ENCODE data around the gene SCUBE3. TPM values are rescaled to one million over a fixed set of nuclear protein-coding genes. Genes with fewer than 3 reads are reported as not detected.

SCUBE3 gene
- total and polyA plus RNA-seq, 9 of the 15 experiments (the other 6 are each of a cell fraction or from before 2014, with no cell fraction given) = 0.01 to 0.11 TPM; not detected in 7

DNA sequence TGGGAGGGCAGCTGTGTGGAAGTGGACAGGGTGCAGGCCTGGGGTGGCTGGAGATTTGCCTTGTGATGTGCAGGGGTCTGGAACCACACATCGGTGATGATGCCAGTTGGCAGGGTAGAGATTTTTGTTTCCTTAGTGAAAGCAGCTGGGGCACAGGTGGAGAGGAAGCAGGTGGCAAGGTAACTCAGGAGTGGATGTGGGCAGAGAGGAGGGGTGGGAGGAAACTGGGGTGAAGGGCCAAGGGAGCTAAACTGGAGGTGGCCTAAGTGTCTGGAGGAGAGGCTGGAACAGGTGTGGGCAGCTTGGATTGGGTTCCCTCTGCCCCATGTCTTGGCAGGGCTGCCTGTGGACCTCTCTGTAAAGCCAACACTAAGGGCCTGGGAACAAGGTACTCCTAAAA lies 4.7 kb upstream of the SCUBE3 start:
- Histone ChIP-seq H3K4me1 (replicated peaks in 1 of 2; ENCODE audit: control insufficient read depth in 2 of 2, insufficient read depth in 2 of 2, low read length in 2 of 2) (peaks cover 0 to 10% of the 10 kb centered on the region in 2 experiments; a peak in 2 of 5 replicates), H3K9ac (ENCODE audit: insufficient read depth in 1 of 2, low read depth in 2 of 2, low read length in 2 of 2) (no peak overlapping the region), H3K27ac (ENCODE audit: extremely low read depth, low read depth, low read length) (no peak overlapping the region), H2AFZ (ENCODE audit: low read depth, low read length) (no peak overlapping the region), H3K27me3 (ENCODE audit: control insufficient read depth in 2 of 2, insufficient read depth in 2 of 2, low read length in 2 of 2) (peaks cover 44 to 71% of the 10 kb centered on the region in 2 experiments), H3K79me2 (ENCODE audit: control insufficient read depth, insufficient read depth, low read length) (no peaks in the 10 kb centered on the region), H3K9me1 (ENCODE audit: control insufficient read depth, insufficient read depth, low read length) (no peaks in the 10 kb centered on the region), H3K4me3 (no peak overlapping the region), H3K4me2 (ENCODE audit: insufficient read depth, low read length) (no peak overlapping the region), H3K9me3 (replicated peaks; ENCODE audit: control insufficient read depth, insufficient read depth, low read depth, low read length) (no peaks in the 10 kb centered on the region), H3K36me3 (ENCODE audit: control insufficient read depth, insufficient read depth, low read length) (no peaks in the 10 kb centered on the region), H4K20me1 (replicated peaks; ENCODE audit: control insufficient read depth, insufficient read depth, low read length) (peaks cover 12% of the 10 kb centered on the region; the same call in 1 of the 2 replicates)
- WGBS (ENCODE audit: insufficient coverage, low coverage, missing lambda C conversion rate) = 0% methylated on average over 1 of the region's 1 CpG
- intact Hi-C loops (cut with micrococcal nuclease) = no loop called here
- ATAC-seq (no peak), DNase-seq (ENCODE audit: extremely low read depth in 1 of 4, low spot score in 3 of 4) (no peak), FAIRE-seq (no peak)
- BruUV-seq (replicated peaks) = no TSS peak
- POLR2A ChIA-PET = interaction anchor here (1.0 to 1.3 kb wide), 2 partner anchors 8 to 36 kb away, joined by 3 to 4 read pairs; no protein-coding TSS in a partner anchor
- in situ Hi-C loops (cut with MboI) = no loop called here
- CTCF ChIA-PET (ENCODE audit: low intra/inter-chr PET ratio) = no interaction called here
- TF ChIP-seq NRF1 (conservative IDR thresholded peaks at IDR 0.05 in 1 of 2, IDR thresholded peaks at IDR 0.05 in 1 of 2) = no peak
- no peak for TF ChIP-seq NFIX (CRISPR knock-in tag; IDR thresholded peaks at IDR 0.05; ENCODE audit: low read depth)
- TF ChIP-seq PTBP1 (IDR thresholded peaks at IDR 0.05; ENCODE audit: low read depth, low read length) = no peak
- no peak for TF ChIP-seq ZBED1 (IDR thresholded peaks at IDR 0.05)
- no peak for TF ChIP-seq CSDE1 (IDR thresholded peaks at IDR 0.05)
- TF ChIP-seq, protein P1, sequence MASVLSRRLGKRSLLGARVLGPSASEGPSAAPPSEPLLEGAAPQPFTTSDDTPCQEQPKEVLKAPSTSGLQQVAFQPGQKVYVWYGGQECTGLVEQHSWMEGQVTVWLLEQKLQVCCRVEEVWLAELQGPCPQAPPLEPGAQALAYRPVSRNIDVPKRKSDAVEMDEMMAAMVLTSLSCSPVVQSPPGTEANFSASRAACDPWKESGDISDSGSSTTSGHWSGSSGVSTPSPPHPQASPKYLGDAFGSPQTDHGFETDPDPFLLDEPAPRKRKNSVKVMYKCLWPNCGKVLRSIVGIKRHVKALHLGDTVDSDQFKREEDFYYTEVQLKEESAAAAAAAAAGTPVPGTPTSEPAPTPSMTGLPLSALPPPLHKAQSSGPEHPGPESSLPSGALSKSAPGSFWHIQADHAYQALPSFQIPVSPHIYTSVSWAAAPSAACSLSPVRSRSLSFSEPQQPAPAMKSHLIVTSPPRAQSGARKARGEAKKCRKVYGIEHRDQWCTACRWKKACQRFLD (CRISPR knock-in tag; IDR thresholded peaks at IDR 0.05) = no peak
- no peak for TF ChIP-seq DNMT1 (IDR thresholded peaks at IDR 0.05)
- no peak for TF ChIP-seq OTX1 (CRISPR knock-in tag; IDR thresholded peaks at IDR 0.05)
- no peak for TF ChIP-seq ILK (tag; IDR thresholded peaks at IDR 0.05; ENCODE audit: borderline replicate concordance, low read depth)
- no peak for TF ChIP-seq ZNF699 (CRISPR knock-in tag; IDR thresholded peaks at IDR 0.05; ENCODE audit: insufficient replicate concordance)
- TF ChIP-seq, protein P2, sequence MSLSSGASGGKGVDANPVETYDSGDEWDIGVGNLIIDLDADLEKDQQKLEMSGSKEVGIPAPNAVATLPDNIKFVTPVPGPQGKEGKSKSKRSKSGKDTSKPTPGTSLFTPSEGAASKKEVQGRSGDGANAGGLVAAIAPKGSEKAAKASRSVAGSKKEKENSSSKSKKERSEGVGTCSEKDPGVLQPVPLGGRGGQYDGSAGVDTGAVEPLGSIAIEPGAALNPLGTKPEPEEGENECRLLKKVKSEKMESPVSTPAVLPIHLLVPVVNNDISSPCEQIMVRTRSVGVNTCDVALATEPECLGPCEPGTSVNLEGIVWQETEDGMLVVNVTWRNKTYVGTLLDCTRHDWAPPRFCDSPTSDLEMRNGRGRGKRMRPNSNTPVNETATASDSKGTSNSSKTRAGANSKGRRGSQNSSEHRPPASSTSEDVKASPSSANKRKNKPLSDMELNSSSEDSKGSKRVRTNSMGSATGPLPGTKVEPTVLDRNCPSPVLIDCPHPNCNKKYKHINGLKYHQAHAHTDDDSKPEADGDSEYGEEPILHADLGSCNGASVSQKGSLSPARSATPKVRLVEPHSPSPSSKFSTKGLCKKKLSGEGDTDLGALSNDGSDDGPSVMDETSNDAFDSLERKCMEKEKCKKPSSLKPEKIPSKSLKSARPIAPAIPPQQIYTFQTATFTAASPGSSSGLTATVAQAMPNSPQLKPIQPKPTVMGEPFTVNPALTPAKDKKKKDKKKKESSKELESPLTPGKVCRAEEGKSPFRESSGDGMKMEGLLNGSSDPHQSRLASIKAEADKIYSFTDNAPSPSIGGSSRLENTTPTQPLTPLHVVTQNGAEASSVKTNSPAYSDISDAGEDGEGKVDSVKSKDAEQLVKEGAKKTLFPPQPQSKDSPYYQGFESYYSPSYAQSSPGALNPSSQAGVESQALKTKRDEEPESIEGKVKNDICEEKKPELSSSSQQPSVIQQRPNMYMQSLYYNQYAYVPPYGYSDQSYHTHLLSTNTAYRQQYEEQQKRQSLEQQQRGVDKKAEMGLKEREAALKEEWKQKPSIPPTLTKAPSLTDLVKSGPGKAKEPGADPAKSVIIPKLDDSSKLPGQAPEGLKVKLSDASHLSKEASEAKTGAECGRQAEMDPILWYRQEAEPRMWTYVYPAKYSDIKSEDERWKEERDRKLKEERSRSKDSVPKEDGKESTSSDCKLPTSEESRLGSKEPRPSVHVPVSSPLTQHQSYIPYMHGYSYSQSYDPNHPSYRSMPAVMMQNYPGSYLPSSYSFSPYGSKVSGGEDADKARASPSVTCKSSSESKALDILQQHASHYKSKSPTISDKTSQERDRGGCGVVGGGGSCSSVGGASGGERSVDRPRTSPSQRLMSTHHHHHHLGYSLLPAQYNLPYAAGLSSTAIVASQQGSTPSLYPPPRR (CRISPR knock-in tag; IDR thresholded peaks at IDR 0.05; ENCODE audit: borderline replicate concordance) = no peak
- TF ChIP-seq, protein P3, sequence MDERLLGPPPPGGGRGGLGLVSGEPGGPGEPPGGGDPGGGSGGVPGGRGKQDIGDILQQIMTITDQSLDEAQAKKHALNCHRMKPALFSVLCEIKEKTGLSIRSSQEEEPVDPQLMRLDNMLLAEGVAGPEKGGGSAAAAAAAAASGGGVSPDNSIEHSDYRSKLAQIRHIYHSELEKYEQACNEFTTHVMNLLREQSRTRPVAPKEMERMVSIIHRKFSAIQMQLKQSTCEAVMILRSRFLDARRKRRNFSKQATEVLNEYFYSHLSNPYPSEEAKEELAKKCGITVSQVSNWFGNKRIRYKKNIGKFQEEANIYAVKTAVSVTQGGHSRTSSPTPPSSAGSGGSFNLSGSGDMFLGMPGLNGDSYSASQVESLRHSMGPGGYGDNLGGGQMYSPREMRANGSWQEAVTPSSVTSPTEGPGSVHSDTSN (CRISPR knock-in tag; IDR thresholded peaks at IDR 0.05; ENCODE audit: low read depth) = no peak
- TF ChIP-seq, protein P3 (tag; conservative IDR thresholded peaks at IDR 0.05; ENCODE audit: low read depth) = no peak
- TF ChIP-seq NEUROD1 (IDR thresholded peaks at IDR 0.05; ENCODE audit: borderline replicate concordance, low read depth, low read length, partially characterized antibody) = no peak
- TF ChIP-seq FIP1L1 (IDR thresholded peaks at IDR 0.05; ENCODE audit: low read depth, low read length, poor library complexity, severe bottlenecking) = no peak
